ENCODE data around the gene PHLPP1. TPM values are rescaled to one million over a fixed set of nuclear protein-coding genes. Genes with fewer than 3 reads are reported as not detected.

PHLPP1 gene
- total and polyA plus RNA-seq, 9 of the 15 experiments (the other 6 are each of a cell fraction or from before 2014, with no cell fraction given): 0.56 to 9.0 (median 4.5) TPM

GRCh38 chr18:62767836-62768557 is 52.7 kb downstream of the PHLPP1 start:
- no peak for ATAC-seq
- H4K20me1 ChIP-seq (replicated peaks; ENCODE audit: control insufficient read depth, insufficient read depth, low read length): no peaks in the 10 kb centered on the region
- ChIA-PET POLR2A (no interaction called here), CTCF (ENCODE audit: low intra/inter-chr PET ratio) (no interaction called here)
- no peak for FAIRE-seq
- H3K79me2 ChIP-seq (ENCODE audit: control insufficient read depth, insufficient read depth, low read length): peaks cover 12% of the 10 kb centered on the region; the same call in 2 of the 3 replicates
- in situ Hi-C loops (cut with MboI): no loop called here
- WGBS (ENCODE audit: insufficient coverage, low coverage, missing lambda C conversion rate): 44% methylated on average over 3 of the region's 3 CpGs
- no peak overlapping the region for H2AFZ ChIP-seq (ENCODE audit: low read depth, low read length)
- no peak overlapping the region for H3K4me3 ChIP-seq
- no peak for DNase-seq (ENCODE audit: extremely low read depth in 1 of 4, low spot score in 3 of 4)
- no peak overlapping the region for H3K9ac ChIP-seq (ENCODE audit: insufficient read depth in 1 of 2, low read depth in 2 of 2, low read length in 2 of 2)
- H3K9me3 ChIP-seq (replicated peaks; ENCODE audit: control insufficient read depth, insufficient read depth, low read depth, low read length): no peaks in the 10 kb centered on the region
- no peaks in the 10 kb centered on the region for H3K27me3 ChIP-seq (ENCODE audit: control insufficient read depth in 2 of 2, insufficient read depth in 2 of 2, low read length in 2 of 2)
- no peaks in the 10 kb centered on the region for H3K9me1 ChIP-seq (ENCODE audit: control insufficient read depth, insufficient read depth, low read length)
- TF ChIP-seq KDM5B (IDR thresholded peaks at IDR 0.05; ENCODE audit: insufficient replicate concordance, low read depth, low read length): no peak
- no peak for TF ChIP-seq THRA (IDR thresholded peaks at IDR 0.05)
- no peak for TF ChIP-seq EWSR1 (IDR thresholded peaks at IDR 0.05; ENCODE audit: borderline replicate concordance, low read depth, partially characterized antibody)
- no peak for TF ChIP-seq BMI1 (IDR thresholded peaks at IDR 0.05; ENCODE audit: low read length)
- TF ChIP-seq DMBX1 (CRISPR knock-in tag; IDR thresholded peaks at IDR 0.05; ENCODE audit: borderline replicate concordance): no peak
- TF ChIP-seq, protein P1, sequence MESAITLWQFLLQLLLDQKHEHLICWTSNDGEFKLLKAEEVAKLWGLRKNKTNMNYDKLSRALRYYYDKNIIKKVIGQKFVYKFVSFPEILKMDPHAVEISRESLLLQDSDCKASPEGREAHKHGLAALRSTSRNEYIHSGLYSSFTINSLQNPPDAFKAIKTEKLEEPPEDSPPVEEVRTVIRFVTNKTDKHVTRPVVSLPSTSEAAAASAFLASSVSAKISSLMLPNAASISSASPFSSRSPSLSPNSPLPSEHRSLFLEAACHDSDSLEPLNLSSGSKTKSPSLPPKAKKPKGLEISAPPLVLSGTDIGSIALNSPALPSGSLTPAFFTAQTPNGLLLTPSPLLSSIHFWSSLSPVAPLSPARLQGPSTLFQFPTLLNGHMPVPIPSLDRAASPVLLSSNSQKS (CRISPR knock-in tag; IDR thresholded peaks at IDR 0.05): no peak
- TF ChIP-seq DPF2 (IDR thresholded peaks at IDR 0.05): no peak
- TF ChIP-seq PRPF4 (IDR thresholded peaks at IDR 0.05; ENCODE audit: insufficient read depth, low read depth, low read length, poor library complexity, severe bottlenecking): no peak
- TF ChIP-seq, protein P2, sequence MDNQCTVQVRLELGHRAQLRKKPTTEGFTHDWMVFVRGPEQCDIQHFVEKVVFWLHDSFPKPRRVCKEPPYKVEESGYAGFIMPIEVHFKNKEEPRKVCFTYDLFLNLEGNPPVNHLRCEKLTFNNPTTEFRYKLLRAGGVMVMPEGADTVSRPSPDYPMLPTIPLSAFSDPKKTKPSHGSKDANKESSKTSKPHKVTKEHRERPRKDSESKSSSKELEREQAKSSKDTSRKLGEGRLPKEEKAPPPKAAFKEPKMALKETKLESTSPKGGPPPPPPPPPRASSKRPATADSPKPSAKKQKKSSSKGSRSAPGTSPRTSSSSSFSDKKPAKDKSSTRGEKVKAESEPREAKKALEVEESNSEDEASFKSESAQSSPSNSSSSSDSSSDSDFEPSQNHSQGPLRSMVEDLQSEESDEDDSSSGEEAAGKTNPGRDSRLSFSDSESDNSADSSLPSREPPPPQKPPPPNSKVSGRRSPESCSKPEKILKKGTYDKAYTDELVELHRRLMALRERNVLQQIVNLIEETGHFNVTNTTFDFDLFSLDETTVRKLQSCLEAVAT (IDR thresholded peaks at IDR 0.05): no peak
- no peak for TF ChIP-seq RCOR1 (IDR thresholded peaks at IDR 0.05; ENCODE audit: borderline replicate concordance in 1 of 2, low read depth in 2 of 2, low read length in 2 of 2)
- no peak overlapping the region for H3K27ac ChIP-seq (ENCODE audit: extremely low read depth, low read depth, low read length)
- no peaks in the 10 kb centered on the region for H3K36me3 ChIP-seq (ENCODE audit: control insufficient read depth, insufficient read depth, low read length)
- H3K4me1 ChIP-seq (replicated peaks in 1 of 2; ENCODE audit: control insufficient read depth in 2 of 2, insufficient read depth in 2 of 2, low read length in 2 of 2): no peaks in the 10 kb centered on the region
- intact Hi-C loops (cut with micrococcal nuclease): no loop called here
- BruUV-seq (replicated peaks): no TSS peak
- H3K4me2 ChIP-seq (ENCODE audit: insufficient read depth, low read length): no peak overlapping the region
